Heart right ventricle (tissue), 16 donors: ENCODE results near the gene CSNK1A1. TPM values are rescaled to one million over a fixed set of nuclear protein-coding genes. Genes with fewer than 3 reads are reported as not detected.

Experiments used
- ATAC-seq, 8 donors: fragments of 200-7000 bp; cut with Tn5 transposase; one replicate each; pipeline ENCODE4 v1.9.1; 2020; ENCODE audit warnings: mild to moderate bottlenecking in 8 of 8, moderate library complexity in 8 of 8, moderate number of reproducible peaks in 1 of 8
- DNase-seq, 2 donors: peaks; one replicate each; pipeline ENCODE4 v3.0.0-alpha.2; 2020
- H3K27ac ChIP-seq, 10 donors: fragments of 200-600 bp; sonication (generic) in 2 of 10; one replicate each; pipeline versions ENCODE4 v1.5.0 to v1.8.0; 2020 to 2022; ENCODE audit warnings: mild to moderate bottlenecking in 3 of 10
- H3K27me3 ChIP-seq, 7 donors: fragments of 200-600 bp; one replicate each; pipeline ENCODE4 v1.8.0; 2021 to 2022; ENCODE audit warnings: mild to moderate bottlenecking in 2 of 7
- H3K36me3 ChIP-seq, 9 donors: fragments of 200-600 bp; sonication (generic) in 1 of 9; one replicate each; pipeline versions ENCODE4 v1.5.0 to v1.8.0; 2020 to 2022; ENCODE audit warnings: mild to moderate bottlenecking in 2 of 9
- H3K4me1 ChIP-seq, 9 donors: fragments of 200-600 bp; sonication (generic) in 1 of 9; one replicate each; pipeline versions ENCODE4 v1.5.0 to v1.8.0; 2020 to 2022; ENCODE audit warnings: mild to moderate bottlenecking in 4 of 9
- H3K4me3 ChIP-seq, 10 donors: fragments of 200-600 bp; sonication (generic) in 2 of 10; one replicate each; pipeline versions ENCODE4 v1.5.0 to v1.8.0; 2020 to 2022; ENCODE audit warnings: mild to moderate bottlenecking in 7 of 10, moderate library complexity in 2 of 10
- H3K9me3 ChIP-seq, 11 donors: fragments of 200-600 bp in 10 of 11; sonication (generic) in 2 of 11; one replicate each; pipeline versions ENCODE4 v1.5.0 to v1.8.0; 2013 to 2022; ENCODE audit warnings: mild to moderate bottlenecking in 2 of 11, control low read depth in 1 of 11, moderate library complexity in 1 of 11
- WGBS, 2 donors: extraction: QIAGEN DNeasy Blood & Tissue Kit; methylation state at CpG; one replicate each; pipeline ENCODE4 v1.1.7; 2013; ENCODE audit warnings: inconsistent platforms in 1 of 2; 5-methylcytosine and 5-hydroxymethylcytosine counted together
- intact Hi-C, 10 donors: fragments of 100-400 bp; cut with DNase I; formaldehyde crosslinking; loops; one replicate each; pipeline versions ENCODE4 v1.11.1 to v1.14.2; 2022
- polyA plus RNA-seq, 2 donors: library from polyadenylated mRNA; stranded (reverse); fragments of 200-250 nt; gene quantifications; one replicate each; pipeline ENCODE4 v1.2.3, GENCODE V29; 2013
- total RNA-seq, 10 donors: library from RNA; stranded (reverse); fragmentation: NEBNext Ultra II Directional in 3 of 10; extraction: Animal tissue kit (Norgen Biotek cat#: 25700) in 3 of 10; gene quantifications; one replicate each; pipeline versions ENCODE4 v1.2.1 to v1.2.4, GENCODE V29; 2021 to 2023
- TF ChIP-seq, protein P1 (sequence below), 9 donors: fragments of 200-600 bp; sonication (generic) in 2 of 9; IDR thresholded peaks; one replicate each; pipeline versions ENCODE4 v1.5.0 to v1.8.0; 2021 to 2022; ENCODE audit warnings: antibody characterized with exemption in 9 of 9, mild to moderate bottlenecking in 5 of 9, moderate library complexity in 1 of 9
- donor health status: Arrhythmogenic right ventricular cardiomyopathy.
- donor health status: ischemic (EF 13 %, LVEDD 7.1; RV severe dilation, severe dysfunction).
- donor health status: healthy with polysubstance abuse.
- donor health status: DM: no; HTN: yes; CAD: no.
- donor health status: DM: no; HTN: no; CAD: no.
- donor health status: ischemic (EF 25% LVEDD 6.9; RV normal size, moderate dysfunction).
- donor health status: ischemic (EF 25% LVEDD 5.7; RV mildly dilated, moderate dysfunction).
- donor health status: healthy.
- donor health status: DM: yes; HTN: yes; CAD: no.
- donor health status: Ischemic cardiomyopathy.
- donor health status: ischemic (EF 35%, LVEDD 5.7; RV mildly dilated, moderate dysfunction).
- donor health status: nonischemic (EF 11% LVEDD 7.7; RV severe dilation, severe dysfunction).
- donor health status: DM: yes; HTN: yes; CAD: no.
- donor health status: PGD.
- donor health status: ischemic (EF 29% LVEDD 5.4; RV normal size, mild dysfunction).
- donor health status: nonischemic (EF 23%, LVEDD 6.1; RV moderate dilation, normal function).

Gene CSNK1A1
- total and polyA plus RNA-seq, 12 donors: 47.9 to 363 (median 212) TPM

DNA sequence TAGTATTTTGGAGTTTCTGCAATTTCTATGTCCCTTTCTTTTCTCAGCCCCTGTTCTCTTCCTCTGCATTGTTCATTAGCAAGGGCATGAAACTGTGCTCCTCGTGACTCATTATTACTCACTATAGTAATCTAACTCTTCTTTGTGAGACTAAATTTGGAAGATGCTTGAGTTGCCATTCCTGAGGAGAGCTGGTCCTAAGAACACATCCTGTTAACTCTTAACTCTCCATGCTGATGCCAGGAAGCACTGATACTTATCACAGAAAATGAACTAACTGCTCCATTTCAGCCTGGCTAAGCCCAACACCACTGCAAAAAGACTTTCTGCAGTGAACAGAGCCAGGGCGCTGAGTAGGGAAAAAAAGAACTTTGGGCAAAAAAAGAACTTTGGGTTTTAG lies 10.6 kb upstream of the CSNK1A1 start:
- intact Hi-C loops: loop anchor here in 8 of 10 donors (1.0 to 10.0 kb wide), 8 partner anchors 119 to 427 kb away; partner anchors contain the start of gene AFAP1L1 (in 2 of the 8)
- H3K9me3 ChIP-seq: no peaks in the 10 kb centered on the region
- H3K27ac ChIP-seq: peak overlapping the region; percentile 5 to 94 (median 84)
- H3K27me3 ChIP-seq: no peaks in the 10 kb centered on the region
- H3K4me1 ChIP-seq: peaks cover 6 to 47% (median 39%) of the 10 kb centered on the region in 9 donors
- WGBS, 2 donors: 35 to 39% methylated on average over 2 of the region's 2 CpGs
- ATAC-seq (peak; percentile 60 to 95 (median 90)), DNase-seq (peak in 1 of 2 donors; percentile 34)
- TF ChIP-seq, protein P1, sequence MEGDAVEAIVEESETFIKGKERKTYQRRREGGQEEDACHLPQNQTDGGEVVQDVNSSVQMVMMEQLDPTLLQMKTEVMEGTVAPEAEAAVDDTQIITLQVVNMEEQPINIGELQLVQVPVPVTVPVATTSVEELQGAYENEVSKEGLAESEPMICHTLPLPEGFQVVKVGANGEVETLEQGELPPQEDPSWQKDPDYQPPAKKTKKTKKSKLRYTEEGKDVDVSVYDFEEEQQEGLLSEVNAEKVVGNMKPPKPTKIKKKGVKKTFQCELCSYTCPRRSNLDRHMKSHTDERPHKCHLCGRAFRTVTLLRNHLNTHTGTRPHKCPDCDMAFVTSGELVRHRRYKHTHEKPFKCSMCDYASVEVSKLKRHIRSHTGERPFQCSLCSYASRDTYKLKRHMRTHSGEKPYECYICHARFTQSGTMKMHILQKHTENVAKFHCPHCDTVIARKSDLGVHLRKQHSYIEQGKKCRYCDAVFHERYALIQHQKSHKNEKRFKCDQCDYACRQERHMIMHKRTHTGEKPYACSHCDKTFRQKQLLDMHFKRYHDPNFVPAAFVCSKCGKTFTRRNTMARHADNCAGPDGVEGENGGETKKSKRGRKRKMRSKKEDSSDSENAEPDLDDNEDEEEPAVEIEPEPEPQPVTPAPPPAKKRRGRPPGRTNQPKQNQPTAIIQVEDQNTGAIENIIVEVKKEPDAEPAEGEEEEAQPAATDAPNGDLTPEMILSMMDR (IDR thresholded peaks at IDR 0.05): no peak
- peak overlapping the region in 5 of 10 donors; percentile 5 to 24 (median 20) for H3K4me3 ChIP-seq
- H3K36me3 ChIP-seq: no peaks in the 10 kb centered on the region

DNA sequence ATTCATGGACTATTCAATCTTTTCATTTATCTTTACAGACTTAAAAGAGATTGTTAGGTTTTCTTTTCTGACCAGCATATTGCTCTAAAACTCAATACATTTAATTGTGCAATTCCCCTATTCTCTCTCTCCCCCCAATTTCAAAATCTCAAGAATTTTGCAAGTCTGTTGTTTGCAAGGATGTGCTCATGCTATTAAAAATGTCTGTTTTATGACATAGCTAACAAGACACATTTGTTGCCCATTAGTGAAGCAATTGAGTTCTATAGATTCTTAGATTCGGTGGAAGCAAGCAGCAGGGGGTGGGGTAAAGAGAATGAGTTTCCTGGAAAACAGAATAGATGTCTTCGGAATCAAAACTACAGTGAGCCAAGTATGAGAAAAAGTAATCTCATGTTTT lies 8.5 kb upstream of the CSNK1A1 start:
- H3K4me3 ChIP-seq: no peak overlapping the region
- intact Hi-C loops: loop anchor here in 8 of 10 donors (5.0 to 10.0 kb wide), 7 partner anchors 65 to 425 kb away; partner anchors contain the start of gene AFAP1L1 (in 2 of the 8)
- DNase-seq: no peak
- H3K27me3 ChIP-seq: no peaks in the 10 kb centered on the region
- 83 to 87% methylated on average over 2 of the region's 2 CpGs for WGBS, 2 donors
- H3K27ac ChIP-seq: peak overlapping the region in 2 of 10 donors; percentile 1 to 94
- H3K9me3 ChIP-seq: no peaks in the 10 kb centered on the region
- ATAC-seq: no peak
- peaks cover 6 to 47% (median 39%) of the 10 kb centered on the region in 9 donors for H3K4me1 ChIP-seq
- TF ChIP-seq, protein P1 (IDR thresholded peaks at IDR 0.05): no peak
- H3K36me3 ChIP-seq: no peaks in the 10 kb centered on the region

DNA sequence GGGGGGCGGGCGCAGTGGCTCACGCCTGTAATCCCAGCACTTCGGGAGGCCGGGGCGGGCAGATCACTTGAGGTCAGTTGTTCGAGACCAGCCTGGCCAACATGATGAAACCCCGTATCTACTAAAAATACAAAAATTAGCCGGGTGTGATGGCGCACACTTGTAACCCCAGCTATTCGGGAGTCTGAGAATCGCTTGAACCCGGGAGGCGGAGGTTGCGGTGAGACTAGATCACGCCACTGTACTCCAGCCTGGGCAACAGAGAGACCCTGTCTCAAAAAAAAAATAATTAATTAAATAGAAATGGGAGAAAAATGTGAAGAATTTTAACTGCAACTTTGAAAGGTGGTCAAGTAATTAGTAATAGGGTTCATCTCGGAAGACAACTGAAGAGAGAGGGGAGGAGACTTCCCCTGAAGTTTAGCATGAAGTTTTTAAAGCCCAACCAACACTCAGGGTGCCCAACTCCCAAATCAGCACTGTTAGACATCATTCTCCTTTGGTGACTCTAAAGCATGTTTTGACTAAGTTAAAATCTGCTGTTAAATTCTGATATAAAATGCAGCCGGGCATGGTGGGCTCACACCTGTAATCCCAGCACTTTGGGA lies 1.4 kb upstream of the CSNK1A1 start:
- peak overlapping the region in 7 of 10 donors; percentile 96 to 100 (median 99) for H3K27ac ChIP-seq
- ATAC-seq (no peak), DNase-seq (no peak)
- no peaks in the 10 kb centered on the region for H3K27me3 ChIP-seq
- intact Hi-C loops: loop anchor here in 7 of 10 donors (5.0 to 10.0 kb wide), 5 partner anchors 35 to 110 kb away; no protein-coding TSS in a partner anchor
- TF ChIP-seq, protein P1 (IDR thresholded peaks at IDR 0.05): no peak
- H3K4me3 ChIP-seq: peak overlapping the region in 3 of 10 donors; percentile 83 to 89 (median 87)
- 87 to 91% methylated on average over 18 of the region's 18 CpGs for WGBS, 2 donors
- H3K9me3 ChIP-seq: no peaks in the 10 kb centered on the region
- peaks cover 0 to 23% (median 8%) of the 10 kb centered on the region in 9 donors for H3K36me3 ChIP-seq
- peaks cover 0 to 37% (median 28%) of the 10 kb centered on the region in 9 donors for H3K4me1 ChIP-seq

DNA sequence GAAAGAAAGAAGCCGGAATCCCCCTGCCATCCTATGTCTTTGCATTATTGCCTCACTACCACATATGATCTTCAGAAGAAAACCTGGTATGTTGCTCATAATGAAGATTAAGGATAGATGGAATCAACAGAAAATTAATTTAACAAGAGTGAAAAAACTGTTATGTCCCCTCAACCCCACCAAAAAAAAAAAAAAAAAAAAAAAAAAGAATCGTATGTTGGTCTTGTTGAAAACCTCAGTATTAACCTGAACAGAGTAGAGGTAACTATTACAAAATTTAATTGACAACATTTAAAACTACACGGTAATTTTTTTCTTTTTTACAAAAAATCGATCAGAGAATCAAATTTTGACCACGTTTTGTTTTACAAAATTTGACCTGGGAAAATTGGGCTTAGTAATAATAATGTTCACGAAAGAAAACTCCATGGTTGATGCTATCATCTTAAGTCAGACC lies 827 bp upstream of the CSNK1A1 start:
- intact Hi-C loops: loop anchor here in 7 of 10 donors (5.0 to 10.0 kb wide), 5 partner anchors 35 to 110 kb away; no protein-coding TSS in a partner anchor
- Histone ChIP-seq H3K4me1 (peaks cover 3 to 43% (median 34%) of the 10 kb centered on the region in 9 donors), H3K27me3 (no peaks in the 10 kb centered on the region), H3K27ac (peak overlapping the region; percentile 88 to 100 (median 99)), H3K4me3 (peak overlapping the region; percentile 43 to 99 (median 84)), H3K9me3 (no peaks in the 10 kb centered on the region), H3K36me3 (peaks cover 0 to 29% (median 8%) of the 10 kb centered on the region in 9 donors)
- DNase-seq (no peak), ATAC-seq (no peak)
- TF ChIP-seq, protein P1 (IDR thresholded peaks at IDR 0.05): peak in 1 of 9 donors; percentile 0
- WGBS, 2 donors: 25 to 26% methylated on average over 6 of the region's 6 CpGs
